GM19328 (cell line): ENCODE results near the gene IDNK.
A peak's percentile ranks its signal among the peaks of the same experiment; 100 is the strongest.
"Not testable (repeated sequence)": the region's sequence is repeated elsewhere in the genome, so short reads cannot be mapped to it uniquely, and the experiment has no call there.

Source experiments
- ATAC-seq: cut with Tn5 transposase; IDR thresholded peaks from one replicate; pipeline ENCODE4 v1.9.1; 2021; ENCODE audit warnings: mild to moderate bottlenecking, moderate library complexity; ENCODE audit not compliant: unreplicated experiment

Gene IDNK

GRCh38 chr9:83622939-83623678, at the start of gene IDNK:
Gene IDNK, plus strand, starts transcription at chr9:83623143. Its CDS starts 29 bp downstream, at chr9:83623172.
- peak; percentile 82 for ATAC-seq

GRCh38 chr9:83574482-83574881, 48.5 kb upstream of the IDNK start:
- ATAC-seq: no peak

GRCh38 chr9:83582029-83582428, 40.9 kb upstream of the IDNK start:
- no peak for ATAC-seq

- ATAC-seq: peak; percentile 70
Observed at GRCh38 chr9:83583151-83584014, 39.6 kb upstream of the IDNK start.

DNA sequence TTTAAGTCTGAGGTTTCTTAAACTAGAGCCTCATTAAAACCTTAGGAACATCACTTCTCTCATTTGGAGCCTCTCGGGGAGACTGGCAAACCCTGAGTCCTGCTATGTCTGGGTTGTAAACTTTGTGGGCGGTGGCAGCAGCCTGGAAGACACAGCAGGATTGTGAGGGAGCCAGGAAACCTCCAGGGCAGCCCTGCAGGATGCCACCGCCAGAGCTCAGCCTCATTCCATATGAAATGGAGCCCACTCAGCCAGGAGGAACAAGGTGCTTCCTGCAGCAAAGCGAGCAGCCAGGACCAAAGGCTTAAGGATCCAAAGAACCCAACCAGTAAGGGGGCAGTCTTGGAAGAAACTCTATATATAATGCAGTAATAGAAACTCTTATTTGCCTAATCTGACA, 37.9 kb upstream of the IDNK start:
- no peak for ATAC-seq

GRCh38 chr9:83588256-83588655, 34.7 kb upstream of the IDNK start:
- ATAC-seq: no peak

DNA sequence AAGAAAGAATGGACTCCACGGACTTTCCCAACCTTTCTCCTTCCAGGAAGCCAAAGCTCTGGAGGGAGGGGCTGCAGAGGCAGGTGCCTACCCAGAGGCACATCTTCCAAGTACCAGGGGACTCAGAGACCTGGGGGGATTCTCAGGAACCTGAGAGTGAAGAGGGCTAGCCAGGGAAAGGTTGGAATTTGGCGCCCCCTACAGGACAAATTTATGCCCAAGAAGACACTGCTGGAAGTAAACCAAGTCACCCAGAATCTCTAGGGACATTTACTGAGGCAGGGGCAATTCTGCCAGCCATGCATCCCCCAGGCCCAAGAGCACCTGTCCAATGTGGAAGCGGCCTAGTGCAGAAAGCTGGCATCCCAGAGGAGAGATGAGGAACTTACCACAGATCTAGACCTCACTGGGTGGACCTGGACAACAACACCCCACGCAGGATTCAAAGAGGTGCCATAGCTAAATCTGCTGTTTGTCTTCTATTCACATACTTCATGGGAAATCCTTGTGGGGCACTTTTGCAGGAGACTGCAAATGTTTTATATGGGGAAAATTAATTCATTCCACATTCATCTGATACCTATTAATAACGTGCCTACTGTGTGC, 25.9 kb upstream of the IDNK start:
- ATAC-seq: no peak

DNA sequence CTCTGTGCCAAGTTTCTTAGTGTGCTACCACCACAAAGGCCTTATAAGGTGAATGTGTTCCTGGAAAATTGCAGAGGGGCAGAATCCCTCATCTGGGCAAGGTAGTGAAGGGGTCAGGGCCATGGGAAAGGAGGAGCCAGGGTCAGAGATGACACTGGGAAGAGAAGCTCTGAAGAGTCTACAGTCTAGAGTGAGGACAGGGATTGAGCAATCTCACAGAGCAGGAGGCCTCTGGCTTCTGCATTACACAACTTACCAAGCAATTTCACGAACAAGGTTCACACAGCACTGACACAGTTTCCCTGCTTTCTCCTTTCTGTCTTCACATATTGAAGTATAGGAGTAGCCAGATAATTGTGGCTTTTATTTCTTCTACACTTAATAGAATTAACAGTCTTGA, 24.5 kb upstream of the IDNK start:
- no peak for ATAC-seq

DNA sequence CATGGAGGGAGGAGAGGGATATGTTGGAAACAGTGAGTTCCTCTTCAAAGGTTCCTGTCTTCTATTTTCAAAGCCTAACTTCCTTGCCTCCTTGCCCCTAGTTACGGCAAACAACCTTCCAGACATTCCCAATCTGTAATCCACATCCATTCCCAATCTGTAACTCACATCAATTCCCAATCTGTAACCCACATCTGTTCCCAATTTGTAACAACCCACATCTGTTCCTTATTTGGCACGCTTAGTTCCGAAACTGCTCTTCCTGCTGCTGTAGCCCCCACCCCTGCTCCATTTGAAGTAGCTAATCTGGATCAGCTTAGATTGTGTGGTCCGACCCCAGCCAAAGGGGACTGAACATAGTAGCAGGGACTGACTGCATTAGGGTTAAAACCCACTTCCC, 23.9 kb upstream of the IDNK start:
- no peak for ATAC-seq

- ATAC-seq: no peak
Observed at GRCh38 chr9:83601463-83601862, 21.5 kb upstream of the IDNK start.

GRCh38 chr9:83607620-83608019, 15.3 kb upstream of the IDNK start:
- not testable (repeated sequence) for ATAC-seq

DNA sequence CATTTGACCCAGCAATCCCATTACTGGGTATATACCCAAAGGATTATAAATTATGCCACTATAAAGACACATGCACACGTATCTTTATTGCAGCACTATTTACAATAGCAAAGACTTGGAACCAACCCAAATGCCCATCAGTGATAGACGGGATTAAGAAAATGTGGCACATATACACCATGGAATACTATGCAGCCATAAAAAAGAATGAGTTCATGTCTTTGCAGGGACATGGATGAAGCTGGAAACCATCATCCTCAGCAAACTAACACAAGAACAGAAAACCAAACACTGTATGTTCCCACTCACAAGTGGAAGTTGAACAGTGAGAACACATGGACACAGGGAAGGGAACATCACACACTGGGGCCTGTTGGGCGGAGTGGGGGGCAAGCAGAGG, 9.6 kb upstream of the IDNK start:
- not testable (repeated sequence) for ATAC-seq

- ATAC-seq: no peak
Observed at GRCh38 chr9:83617299-83617698, 5.6 kb upstream of the IDNK start.

DNA sequence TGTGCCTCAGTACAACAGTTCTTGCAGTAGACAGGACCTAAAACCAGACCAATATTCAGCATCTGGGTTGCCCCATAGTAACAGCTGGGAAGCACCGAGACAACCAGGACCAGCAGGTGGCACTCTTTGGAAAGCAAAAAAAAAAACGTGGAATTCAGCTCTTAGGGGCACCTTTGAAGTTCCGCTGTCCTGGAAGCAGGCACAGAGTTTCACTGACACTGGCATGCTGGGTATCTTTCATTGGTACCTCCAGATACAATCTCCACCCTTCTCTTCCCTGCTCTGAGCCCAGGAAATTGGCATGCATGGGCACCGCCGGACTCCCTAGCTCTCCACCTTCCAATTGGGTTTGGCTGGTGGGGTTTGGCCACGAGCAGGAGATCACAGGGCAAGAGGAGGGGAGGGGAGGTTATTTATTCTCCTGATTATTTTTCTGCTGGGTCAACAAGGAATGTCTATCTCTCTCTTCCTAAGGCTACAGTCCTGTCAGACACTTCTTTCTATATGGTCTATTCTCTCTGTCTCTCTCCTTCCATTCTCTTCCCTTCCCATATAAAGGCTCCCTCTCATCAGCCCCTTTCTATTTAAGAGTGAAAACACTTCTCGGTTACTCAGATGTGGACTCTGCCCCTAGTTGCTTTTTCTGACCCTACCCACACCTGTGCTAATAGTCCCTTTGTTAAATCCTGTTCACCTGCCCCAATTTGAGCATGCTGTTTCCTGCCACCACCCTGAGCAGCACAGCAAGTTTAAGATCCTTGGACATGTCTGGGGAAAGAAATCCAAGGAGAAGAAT, 1.9 kb upstream of the IDNK start:
- ATAC-seq: no peak

- ATAC-seq: peak; percentile 50
Observed at GRCh38 chr9:83622433-83622938, 457 bp upstream of the IDNK start.

GRCh38 chr9:83623679-83624076, 735 bp downstream of the IDNK start:
- peak; percentile 9 for ATAC-seq

DNA sequence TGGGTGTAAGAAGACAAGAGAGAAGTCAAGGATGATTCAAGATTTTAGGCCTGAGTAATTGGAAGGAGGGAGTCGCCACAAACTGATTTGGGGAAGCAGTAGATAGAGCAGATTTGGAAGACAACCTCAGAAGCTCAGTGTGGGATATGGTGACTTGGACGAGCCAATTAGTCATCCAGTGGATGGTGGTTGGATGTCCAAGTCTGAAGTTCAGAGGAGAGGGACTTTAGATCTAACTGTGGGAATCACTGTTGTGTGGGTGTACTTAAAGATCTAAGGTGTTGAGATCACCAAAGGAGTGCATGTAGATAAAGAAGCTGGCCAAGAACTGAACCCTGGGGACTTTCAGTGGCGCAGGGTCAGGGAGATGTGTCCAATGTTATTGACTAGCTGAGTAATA, 2.2 kb downstream of the IDNK start:
- no peak for ATAC-seq

- ATAC-seq: no peak
Observed at GRCh38 chr9:83628540-83628939, 5.6 kb downstream of the IDNK start.

DNA sequence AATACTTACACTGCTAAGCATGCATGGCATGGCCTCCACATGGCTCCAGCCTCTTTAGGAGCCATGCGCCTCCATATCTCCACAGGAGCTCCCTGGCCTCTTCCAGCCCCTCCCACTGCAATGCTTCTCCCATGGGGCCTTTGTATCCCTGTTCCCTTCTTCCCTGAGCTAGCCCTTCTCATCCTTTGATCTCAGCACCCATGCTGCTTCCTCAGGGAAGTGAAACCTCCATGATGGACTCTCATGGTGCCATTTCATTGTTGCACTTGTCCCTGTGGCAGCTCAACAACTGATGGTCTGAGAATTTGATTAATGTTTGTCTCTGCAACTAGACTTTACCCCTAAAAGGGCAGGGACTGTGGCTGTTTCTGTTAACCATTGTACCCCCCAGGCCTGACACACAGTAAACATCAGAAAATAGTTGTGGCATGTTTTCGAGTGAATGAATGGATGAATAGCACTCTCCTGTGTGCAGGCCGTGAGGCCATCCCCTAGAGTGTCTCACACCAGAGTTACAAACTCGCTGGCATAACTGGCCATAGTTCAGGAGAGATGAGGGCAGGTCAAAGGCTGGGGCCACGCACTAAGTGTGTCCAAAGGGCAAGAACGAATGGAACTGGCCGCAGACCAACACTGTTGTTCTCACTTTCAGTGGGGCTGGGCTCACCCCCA, 6.6 kb downstream of the IDNK start:
- no peak for ATAC-seq

DNA sequence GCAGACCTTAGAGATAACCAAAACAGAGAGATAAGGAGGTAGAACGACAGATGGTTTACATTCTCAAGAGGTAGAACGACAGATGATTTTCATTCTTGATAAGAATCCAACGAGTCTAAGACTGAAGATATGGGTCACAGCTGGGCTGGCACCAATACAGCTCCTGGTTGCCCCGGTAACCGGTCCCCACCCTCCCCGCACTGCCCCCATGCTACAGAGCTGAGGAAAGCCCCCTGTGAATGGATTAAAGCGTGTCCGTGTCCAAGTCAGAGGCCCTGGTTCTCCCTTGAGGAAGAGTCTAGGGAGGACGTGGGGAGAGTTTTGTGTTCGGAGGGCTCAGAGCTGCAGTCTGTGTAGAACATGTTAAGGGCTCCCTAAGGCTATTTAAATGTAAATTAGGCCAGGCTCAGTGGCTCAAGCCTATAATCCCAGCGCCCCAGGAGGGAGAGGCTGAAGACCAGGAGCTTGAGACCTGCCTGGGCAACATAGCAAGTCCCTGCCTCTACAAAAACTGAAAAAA, 8.1 kb downstream of the IDNK start:
- ATAC-seq: no peak
